Spleen (tissue), 11 donors: ENCODE results near the gene MARCHF10. TPM values are rescaled to one million over a fixed set of nuclear protein-coding genes. Genes with fewer than 3 reads are reported as not detected.
A peak's percentile ranks its signal among the peaks of the same experiment; 100 is the strongest.
"Not testable (repeated sequence)": the region's sequence is repeated elsewhere in the genome, so short reads cannot be mapped to it uniquely, and the experiment has no call there.

Experiments
- DNase-seq: peaks from one replicate; pipeline ENCODE4 v3.0.0-alpha.2; 2020
- H3K27ac ChIP-seq, 8 donors: fragments of 200-600 bp; sonication (generic) in 7 of 8; 1 replicate in 4 of 8; 2 replicates in 4 of 8; pipeline versions ENCODE4 v1.5.0 to v1.8.0; 2016 to 2021; ENCODE audit warnings: inconsistent platforms in 4 of 8, mild to moderate bottlenecking in 4 of 8, moderate library complexity in 1 of 8
- H3K27me3 ChIP-seq, 7 donors: fragments of 200-600 bp; sonication (generic) in 6 of 7; replicated peaks in 1 of 7; 1 replicate in 4 of 7; 2 replicates in 3 of 7; pipeline versions ENCODE4 v1.5.0 to v1.8.0; 2016 to 2021; ENCODE audit warnings: inconsistent platforms in 3 of 7, mild to moderate bottlenecking in 1 of 7
- H3K36me3 ChIP-seq, 6 donors: fragments of 200-600 bp; sonication (generic) in 5 of 6; 1 replicate in 4 of 6; 2 replicates in 2 of 6; pipeline versions ENCODE4 v1.5.0 to v1.8.0; 2016 to 2021; ENCODE audit warnings: inconsistent platforms in 2 of 6
- H3K4me1 ChIP-seq, 6 donors: fragments of 200-600 bp; sonication (generic) in 5 of 6; 1 replicate in 3 of 6; 2 replicates in 3 of 6; pipeline versions ENCODE4 v1.5.0 to v1.8.0; 2016 to 2021; ENCODE audit warnings: inconsistent platforms in 3 of 6
- H3K4me3 ChIP-seq, 8 donors: fragments of 200-600 bp; sonication (generic) in 7 of 8; 1 replicate in 4 of 8; 2 replicates in 4 of 8; pipeline versions ENCODE4 v1.5.0 to v1.8.0; 2016 to 2021; ENCODE audit warnings: inconsistent platforms in 4 of 8, mild to moderate bottlenecking in 4 of 8, moderate library complexity in 2 of 8
- H3K9me3 ChIP-seq, 8 donors: fragments of 200-600 bp; sonication (generic) in 7 of 8; 1 replicate in 4 of 8; 2 replicates in 4 of 8; pipeline versions ENCODE4 v1.5.0 to v1.8.0; 2016 to 2021; ENCODE audit warnings: inconsistent platforms in 4 of 8
- CTCF ChIP-seq, 11 experiments: fragments of 200-600 bp in 7 of 11; fragments of 450-650 bp in 4 of 11; sonication (generic) in 4 of 11; IDR thresholded peaks in 8 of 11; conservative IDR thresholded peaks in 3 of 11; 1 replicate in 7 of 11; 2 replicates in 4 of 11; pipeline versions ENCODE4 v1.4.0 to v1.8.0; 2016 to 2021; ENCODE audit warnings: antibody characterized with exemption in 11 of 11, inconsistent platforms in 4 of 11, mild to moderate bottlenecking in 1 of 11
- POLR2A ChIP-seq, 3 donors: fragments of 450-650 bp; IDR thresholded peaks; one replicate each; pipeline ENCODE4 v1.5.1; 2017; ENCODE audit warnings: antibody characterized with exemption in 3 of 3, mild to moderate bottlenecking in 1 of 3
- POLR2AphosphoS5 ChIP-seq, 3 donors: sonication (generic); formaldehyde crosslinking; IDR thresholded peaks; one replicate each; pipeline ENCODE4 v1.5.1; 2017; ENCODE audit warnings: antibody characterized with exemption in 3 of 3
- WGBS, 5 donors: extraction: QIAGEN DNeasy Blood & Tissue Kit in 3 of 5; methylation state at CpG; one replicate each; pipeline versions ENCODE4 v1.1.5 to v1.1.7; 2013 to 2018; 5-methylcytosine and 5-hydroxymethylcytosine counted together
- intact Hi-C: fragments of 100-400 bp; cut with DNase I; formaldehyde crosslinking; loops from one replicate; pipeline ENCODE4 v1.15.0; 2023; ENCODE audit warnings: low total_unique reads
- polyA plus RNA-seq, 3 donors: library from polyadenylated mRNA; stranded (reverse); fragments of 200-250 nt; gene quantifications; one replicate each; pipeline ENCODE4 v1.2.1, GENCODE V29; 2013
- total RNA-seq, 7 donors: library from RNA; depleted of rRNA in 3 of 7; stranded (reverse); fragments of >200 nt in 3 of 7; fragmentation: NEBNext Ultra II Directional in 4 of 7; extraction: Animal tissue kit (Norgen Biotek cat#: 25700) in 4 of 7; gene quantifications; one replicate each; pipeline versions ENCODE4 v1.1.0 to v1.2.1, GENCODE V29; 2016 to 2021
- donor health status: healthy with polysubstance abuse.
- donor health status: DM: no; HTN: no; CAD: no; lungs with moderate emphysema.
- donor health status: DM: no; HTN: no; CAD: no.
- donor health status: Bipolar disorder and iron deficiency.
- donor health status: healthy.
- donor health status: DM: no; HTN: no; CAD: no.
- donor health status: DM: yes; HTN: yes; CAD: no.

The MARCHF10 gene
- total and polyA plus RNA-seq, 10 donors: 0.15 to 0.32 (median 0.26) TPM; not detected in 7

GRCh38 chr17:62701706-62702085 is 106.4 kb downstream of the MARCHF10 start:
- intact Hi-C loops: loop anchor here (2.0 to 5.0 kb wide), 2 partner anchors 269 to 706 kb away; no protein-coding TSS in a partner anchor
- WGBS, 5 donors: 79 to 88% (median 85%) methylated on average over 8 of the region's 8 CpGs
- peaks cover 4 to 48% (median 22%) of the 10 kb centered on the region in 6 donors for H3K4me1 ChIP-seq
- peak; percentile 47 for DNase-seq
- H3K4me3 ChIP-seq: no peak overlapping the region
- no peak overlapping the region for H3K27ac ChIP-seq
- no peaks in the 10 kb centered on the region for H3K9me3 ChIP-seq
- no peak for TF ChIP-seq POLR2AphosphoS5 (IDR thresholded peaks at IDR 0.05)
- no peak for TF ChIP-seq POLR2A (IDR thresholded peaks at IDR 0.05)
- no peak for TF ChIP-seq CTCF (IDR thresholded peaks at IDR 0.05 in 8 of 11, conservative IDR thresholded peaks at IDR 0.05 in 3 of 11)
- H3K27me3 ChIP-seq: peaks cover 0 to 71% (median 0%) of the 10 kb centered on the region in 7 donors
- H3K36me3 ChIP-seq: no peaks in the 10 kb centered on the region

DNA sequence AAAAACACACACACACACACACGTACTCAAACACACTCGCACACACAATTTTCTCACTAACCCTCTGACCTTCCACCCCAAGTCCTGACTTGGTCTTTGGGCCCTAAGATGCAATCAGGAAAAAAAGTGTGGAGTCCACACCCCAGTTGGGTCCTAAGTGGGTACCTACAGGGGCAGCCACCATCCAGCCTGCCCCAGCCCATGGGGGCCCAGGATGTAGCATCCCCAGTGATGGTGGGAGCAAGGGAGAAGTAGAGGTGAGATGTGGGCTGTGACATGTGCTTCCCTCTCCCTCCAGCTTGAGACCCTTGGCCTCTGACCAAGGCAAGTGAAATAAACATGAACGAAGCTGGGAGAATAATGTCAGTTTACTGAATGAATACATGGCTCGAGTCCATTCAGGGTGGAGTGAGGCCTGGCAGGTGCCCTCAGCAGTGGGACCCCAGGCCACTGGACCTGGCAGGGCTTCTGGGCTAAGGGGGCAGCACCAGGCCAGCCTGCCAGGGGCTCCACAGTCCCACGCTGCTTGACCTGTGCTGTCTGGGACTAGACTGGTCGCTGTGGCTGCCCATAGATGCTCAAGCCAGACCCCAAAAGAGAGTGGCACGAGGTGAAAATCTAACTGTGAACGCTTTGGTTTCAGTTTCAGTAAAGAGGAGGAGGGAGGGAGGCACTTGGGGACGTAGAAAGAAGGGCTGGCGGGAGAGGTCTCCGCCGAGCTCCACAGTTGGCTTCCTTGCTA is 107.0 kb downstream of the MARCHF10 start:
- H3K4me3 ChIP-seq: no peak overlapping the region
- intact Hi-C loops: loop anchor here (5.0 kb wide), 1 partner anchor 706 kb away; no protein-coding TSS in a partner anchor
- no peaks in the 10 kb centered on the region for H3K36me3 ChIP-seq
- DNase-seq: peak; percentile 54
- 63 to 75% (median 69%) methylated on average over 12 of the region's 12 CpGs for WGBS, 5 donors
- H3K27me3 ChIP-seq: peaks cover 0 to 77% (median 0%) of the 10 kb centered on the region in 7 donors
- H3K9me3 ChIP-seq: no peaks in the 10 kb centered on the region
- peaks cover 4 to 48% (median 23%) of the 10 kb centered on the region in 6 donors for H3K4me1 ChIP-seq
- TF ChIP-seq POLR2A (IDR thresholded peaks at IDR 0.05): no peak
- no peak for TF ChIP-seq CTCF (IDR thresholded peaks at IDR 0.05 in 8 of 11, conservative IDR thresholded peaks at IDR 0.05 in 3 of 11)
- TF ChIP-seq POLR2AphosphoS5 (IDR thresholded peaks at IDR 0.05): no peak
- no peak overlapping the region for H3K27ac ChIP-seq

- Histone ChIP-seq H3K4me1 (peaks cover 4 to 42% (median 17%) of the 10 kb centered on the region in 6 donors), H3K27me3 (peaks cover 0 to 63% (median 0%) of the 10 kb centered on the region in 7 donors)
- 75 to 86% (median 83%) methylated on average over 11 of the region's 11 CpGs for WGBS, 5 donors
- H3K9me3 ChIP-seq, H3K4me3 ChIP-seq, H3K27ac ChIP-seq, H3K36me3 ChIP-seq, intact Hi-C loops: not testable (repeated sequence)
- DNase-seq: peak; percentile 37
Observed at GRCh38 chr17:62698459-62698858, 109.7 kb downstream of the MARCHF10 start.

GRCh38 chr17:62696726-62697490 is 111.2 kb downstream of the MARCHF10 start:
- Histone ChIP-seq H3K36me3 (peaks cover 0 to 8% (median 0%) of the 10 kb centered on the region in 6 donors), H3K9me3 (no peaks in the 10 kb centered on the region), H3K27ac (peak overlapping the region in 2 of 8 donors; percentile 2 to 38), H3K4me3 (no peak overlapping the region), H3K27me3 (peaks cover 0 to 49% (median 0%) of the 10 kb centered on the region in 7 donors), H3K4me1 (peaks cover 0 to 36% (median 12%) of the 10 kb centered on the region in 6 donors)
- intact Hi-C loops: no loop called here
- 77 to 86% (median 80%) methylated on average over 22 to 27 of the region's 27 CpGs for WGBS, 5 donors
- no peak for DNase-seq
- TF ChIP-seq POLR2A (IDR thresholded peaks at IDR 0.05): no peak
- peak in 2 of 3 donors; percentile 15 to 26 for TF ChIP-seq POLR2AphosphoS5 (IDR thresholded peaks at IDR 0.05)
